GM21381 (cell line): ENCODE results near the gene ARHGAP45.

ENCODE experiments used
- ATAC-seq: cut with Tn5 transposase; IDR thresholded peaks from one replicate; pipeline ENCODE4 v1.9.1; 2021; ENCODE audit warnings: mild to moderate bottlenecking, moderate library complexity; ENCODE audit not compliant: unreplicated experiment

ARHGAP45 gene

DNA sequence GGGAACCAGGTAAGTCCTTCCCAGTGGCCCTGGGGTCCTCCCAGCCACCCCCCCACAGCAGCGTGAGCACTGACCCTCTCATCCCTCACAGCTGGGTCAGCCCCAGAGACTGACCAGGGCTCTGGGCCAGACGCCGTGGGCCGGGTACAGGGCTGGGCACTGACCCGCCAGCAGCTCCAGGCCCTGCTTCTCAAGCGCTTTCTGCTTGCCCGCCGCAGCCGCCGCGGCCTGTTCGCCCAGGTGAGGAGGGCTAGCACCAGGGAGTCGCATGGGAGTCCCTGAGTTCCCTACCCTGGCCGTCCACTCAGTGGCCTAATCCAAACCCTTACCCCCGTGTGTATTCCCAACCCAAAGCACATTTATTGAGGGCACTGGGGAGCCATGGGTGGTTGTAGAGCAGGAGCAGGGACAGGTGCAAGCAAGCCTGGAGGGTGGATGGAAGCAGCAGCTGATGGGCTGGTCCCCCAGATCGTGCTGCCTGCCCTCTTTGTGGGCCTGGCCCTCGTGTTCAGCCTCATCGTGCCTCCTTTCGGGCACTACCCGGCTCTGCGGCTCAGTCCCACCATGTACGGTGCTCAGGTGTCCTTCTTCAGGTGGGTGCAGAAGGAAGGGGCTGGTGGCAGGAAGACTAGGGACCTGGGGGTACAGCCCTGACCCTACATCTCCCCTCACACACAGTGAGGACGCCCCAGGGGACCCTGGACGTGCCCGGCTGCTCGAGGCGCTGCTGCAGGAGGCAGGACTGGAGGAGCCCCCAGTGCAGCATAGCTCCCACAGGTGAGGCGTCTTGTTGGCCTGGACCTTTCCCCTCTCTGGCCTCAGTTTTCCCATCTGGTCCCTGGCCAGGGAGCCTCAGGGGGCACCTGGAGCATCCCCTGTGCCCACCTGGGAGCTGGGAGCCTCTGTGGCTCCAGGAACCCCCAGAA is 12.6 kb upstream of the ARHGAP45 start:
- no peak for ATAC-seq

- no peak for ATAC-seq
These were observed 11.9 kb upstream of the ARHGAP45 start for GRCh38 chr19:1055028-1055425.

- no peak for ATAC-seq
These were observed 10.9 kb upstream of the ARHGAP45 start for GRCh38 chr19:1055886-1056620.

- ATAC-seq, result no peak
These were observed 9.7 kb upstream of the ARHGAP45 start for GRCh38 chr19:1057176-1057855.

DNA sequence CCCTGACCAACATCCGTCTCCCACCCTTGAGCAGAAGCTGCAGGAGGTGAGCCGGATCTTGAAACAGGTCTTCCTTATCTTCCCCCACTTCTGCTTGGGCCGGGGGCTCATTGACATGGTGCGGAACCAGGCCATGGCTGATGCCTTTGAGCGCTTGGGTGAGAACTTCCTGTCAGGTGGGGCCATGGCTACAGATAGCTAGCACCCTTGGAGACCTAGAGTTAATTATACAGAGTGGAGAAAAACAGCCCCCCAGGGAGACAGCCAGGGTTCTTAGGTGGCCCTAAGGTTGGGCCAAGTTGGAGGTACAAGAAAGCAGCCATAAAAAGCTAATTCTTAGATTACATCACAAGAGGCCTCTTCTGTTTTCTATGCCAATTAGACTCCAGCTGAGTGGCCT is 8.9 kb upstream of the ARHGAP45 start:
- ATAC-seq, result no peak

DNA sequence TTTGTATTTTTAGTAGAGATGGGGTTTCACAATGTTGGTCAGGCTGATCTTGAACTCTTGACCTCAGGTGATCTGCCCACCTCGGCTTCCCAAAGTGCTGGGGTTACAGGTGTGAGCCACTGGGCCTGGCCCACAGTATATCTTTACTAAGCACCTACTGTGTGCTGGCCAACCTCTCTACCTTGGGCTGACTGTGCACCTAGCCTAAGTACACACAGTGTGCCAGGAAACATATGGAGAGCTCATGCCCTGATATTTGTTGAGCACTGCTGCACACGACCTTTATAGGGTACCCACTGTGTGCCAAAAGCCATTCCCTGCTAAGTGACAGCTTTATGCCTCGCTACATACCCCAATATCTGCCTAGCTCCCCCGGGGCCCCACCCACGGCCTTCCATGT is 6.3 kb upstream of the ARHGAP45 start:
- ATAC-seq, result no peak

DNA sequence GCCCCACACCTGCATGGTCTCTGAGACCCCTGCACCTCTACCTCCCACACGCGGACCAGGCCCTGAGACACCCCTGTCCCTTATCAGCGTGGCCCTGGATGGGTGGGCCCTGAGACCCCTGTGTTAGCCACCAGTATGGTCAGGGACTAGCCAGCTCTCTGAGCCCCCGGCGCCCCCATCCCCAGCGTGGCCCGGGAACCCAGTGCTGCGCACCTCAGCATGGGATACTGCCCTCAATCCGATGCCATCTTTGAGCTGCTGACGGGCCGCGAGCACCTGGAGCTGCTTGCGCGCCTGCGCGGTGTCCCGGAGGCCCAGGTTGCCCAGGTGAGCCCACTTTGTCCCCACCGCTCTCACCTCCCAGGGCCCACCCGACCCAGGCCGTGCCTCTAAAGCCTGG is 5.0 kb upstream of the ARHGAP45 start:
- ATAC-seq, result no peak

DNA sequence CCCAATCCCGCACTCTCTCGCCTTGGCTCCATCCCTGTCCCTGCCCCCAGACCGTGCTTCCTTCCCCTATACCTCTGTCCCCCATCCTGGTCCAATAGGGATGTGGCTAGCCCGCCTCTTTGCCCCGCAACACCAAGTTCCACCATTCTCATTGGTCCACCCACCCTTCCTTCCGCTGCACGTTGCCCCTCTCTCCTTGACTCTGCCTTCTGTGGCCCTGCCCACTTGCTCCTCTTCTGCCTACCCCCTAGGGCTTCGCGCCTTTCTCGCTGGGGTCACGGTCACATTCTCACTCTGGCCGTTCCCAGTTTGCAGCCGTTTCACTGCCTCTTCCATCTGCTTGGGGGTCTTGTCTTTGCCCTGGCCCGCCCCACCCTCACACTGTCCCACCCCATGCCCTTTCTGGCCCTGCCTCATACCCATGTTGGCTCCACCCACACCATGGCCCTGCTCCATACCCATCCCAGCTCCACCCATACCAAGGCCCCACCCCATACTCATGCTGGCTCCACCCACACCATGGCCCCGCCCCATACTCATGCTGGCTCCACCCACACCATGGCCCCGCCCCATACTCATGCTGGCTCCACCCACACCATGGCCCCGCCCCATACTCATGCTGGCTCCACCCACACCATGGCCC is 4.5 kb upstream of the ARHGAP45 start:
- no peak for ATAC-seq

- ATAC-seq, result no peak
These were observed 3.7 kb upstream of the ARHGAP45 start for GRCh38 chr19:1063030-1063908.

GRCh38 chr19:1063909-1064660 is 2.9 kb upstream of the ARHGAP45 start:
- no peak for ATAC-seq

GRCh38 chr19:1064661-1065605 is 2.0 kb upstream of the ARHGAP45 start:
- ATAC-seq, result no peak

GRCh38 chr19:1065606-1066109 is 1.3 kb upstream of the ARHGAP45 start:
- ATAC-seq, result no peak

GRCh38 chr19:1066251-1066747 is 668 bp upstream of the ARHGAP45 start:
- ATAC-seq, result no peak

GRCh38 chr19:1067341-1067957 is 482 bp downstream of the ARHGAP45 start:
- ATAC-seq, result no peak

DNA sequence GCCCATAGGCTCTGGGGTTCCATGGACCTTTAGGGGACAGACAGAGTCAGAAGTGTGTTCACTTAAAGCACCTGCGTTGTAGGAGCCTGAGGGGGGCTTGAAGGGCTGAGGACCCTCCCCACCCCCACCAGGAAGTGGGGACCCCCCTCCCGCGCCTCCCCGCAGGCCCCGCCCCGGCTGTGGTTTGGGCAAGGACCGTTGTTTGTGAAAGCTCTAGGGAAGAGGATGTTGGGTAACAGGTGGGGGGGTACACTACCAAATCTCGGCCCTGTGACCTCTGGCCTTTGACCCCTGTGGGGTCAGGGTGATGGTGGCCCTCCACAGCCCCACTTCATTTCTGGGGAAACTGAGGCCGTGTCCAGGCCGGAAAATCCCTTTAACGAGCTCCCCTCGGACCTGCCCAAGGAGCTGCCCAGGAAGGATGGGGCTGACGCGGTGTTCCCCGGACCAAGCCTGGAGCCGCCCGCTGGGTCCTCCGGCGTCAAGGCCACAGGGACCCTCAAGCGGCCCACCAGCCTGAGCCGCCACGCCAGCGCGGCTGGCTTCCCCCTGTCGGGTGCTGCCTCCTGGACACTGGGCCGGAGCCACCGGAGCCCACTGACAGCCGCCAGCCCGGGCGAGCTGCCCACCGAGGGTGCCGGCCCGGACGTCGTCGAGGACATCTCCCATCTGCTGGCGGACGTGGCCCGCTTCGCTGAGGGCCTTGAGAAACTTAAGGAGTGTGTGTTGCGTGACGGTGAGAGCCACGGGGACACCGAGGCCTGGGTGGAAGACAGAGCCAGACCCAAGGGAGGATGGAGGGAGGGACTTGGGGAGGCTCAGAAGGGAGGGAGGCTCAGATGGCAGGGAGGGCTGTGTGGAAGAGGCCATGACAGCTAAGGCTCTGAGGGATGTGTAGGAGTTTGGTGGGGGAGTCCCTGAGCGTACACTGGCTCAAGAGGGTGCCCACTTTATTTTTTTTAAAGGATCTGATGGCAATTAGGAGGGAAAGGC is 1.3 kb downstream of the ARHGAP45 start:
- no peak for ATAC-seq
